ENCODE measurements around the gene S1PR4. TPM values are rescaled to one million over a fixed set of nuclear protein-coding genes. Genes with fewer than 3 reads are reported as not detected.
A peak's percentile ranks its signal among the peaks of the same experiment; 100 is the strongest.

Gene S1PR4
- total and polyA plus RNA-seq, 2 of the 8 experiments (the other 6 are each of a cell fraction or from before 2014, with no cell fraction given): not detected

DNA sequence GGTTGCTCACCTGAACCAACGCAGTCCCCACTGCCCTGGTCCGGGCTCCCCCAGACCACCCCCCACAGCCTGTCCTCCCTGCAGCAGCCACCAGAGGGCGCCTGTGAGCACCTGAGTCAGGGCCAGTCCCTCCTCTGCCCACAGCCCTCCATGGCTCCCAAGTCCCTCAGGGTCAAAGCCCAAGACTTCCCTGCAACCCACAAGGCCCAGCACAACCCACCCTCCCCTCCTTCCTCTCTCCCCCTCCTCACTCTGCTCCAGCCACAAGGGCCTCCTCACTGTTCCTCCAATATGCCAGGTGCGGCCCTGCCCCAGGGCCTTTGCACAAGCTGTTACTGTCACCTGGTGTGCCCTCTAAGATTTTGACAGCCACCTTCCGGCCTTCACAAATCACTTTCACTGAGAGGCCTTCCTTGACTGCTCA lies 31.9 kb upstream of the S1PR4 start (continued):
- TF ChIP-seq, protein P1, sequence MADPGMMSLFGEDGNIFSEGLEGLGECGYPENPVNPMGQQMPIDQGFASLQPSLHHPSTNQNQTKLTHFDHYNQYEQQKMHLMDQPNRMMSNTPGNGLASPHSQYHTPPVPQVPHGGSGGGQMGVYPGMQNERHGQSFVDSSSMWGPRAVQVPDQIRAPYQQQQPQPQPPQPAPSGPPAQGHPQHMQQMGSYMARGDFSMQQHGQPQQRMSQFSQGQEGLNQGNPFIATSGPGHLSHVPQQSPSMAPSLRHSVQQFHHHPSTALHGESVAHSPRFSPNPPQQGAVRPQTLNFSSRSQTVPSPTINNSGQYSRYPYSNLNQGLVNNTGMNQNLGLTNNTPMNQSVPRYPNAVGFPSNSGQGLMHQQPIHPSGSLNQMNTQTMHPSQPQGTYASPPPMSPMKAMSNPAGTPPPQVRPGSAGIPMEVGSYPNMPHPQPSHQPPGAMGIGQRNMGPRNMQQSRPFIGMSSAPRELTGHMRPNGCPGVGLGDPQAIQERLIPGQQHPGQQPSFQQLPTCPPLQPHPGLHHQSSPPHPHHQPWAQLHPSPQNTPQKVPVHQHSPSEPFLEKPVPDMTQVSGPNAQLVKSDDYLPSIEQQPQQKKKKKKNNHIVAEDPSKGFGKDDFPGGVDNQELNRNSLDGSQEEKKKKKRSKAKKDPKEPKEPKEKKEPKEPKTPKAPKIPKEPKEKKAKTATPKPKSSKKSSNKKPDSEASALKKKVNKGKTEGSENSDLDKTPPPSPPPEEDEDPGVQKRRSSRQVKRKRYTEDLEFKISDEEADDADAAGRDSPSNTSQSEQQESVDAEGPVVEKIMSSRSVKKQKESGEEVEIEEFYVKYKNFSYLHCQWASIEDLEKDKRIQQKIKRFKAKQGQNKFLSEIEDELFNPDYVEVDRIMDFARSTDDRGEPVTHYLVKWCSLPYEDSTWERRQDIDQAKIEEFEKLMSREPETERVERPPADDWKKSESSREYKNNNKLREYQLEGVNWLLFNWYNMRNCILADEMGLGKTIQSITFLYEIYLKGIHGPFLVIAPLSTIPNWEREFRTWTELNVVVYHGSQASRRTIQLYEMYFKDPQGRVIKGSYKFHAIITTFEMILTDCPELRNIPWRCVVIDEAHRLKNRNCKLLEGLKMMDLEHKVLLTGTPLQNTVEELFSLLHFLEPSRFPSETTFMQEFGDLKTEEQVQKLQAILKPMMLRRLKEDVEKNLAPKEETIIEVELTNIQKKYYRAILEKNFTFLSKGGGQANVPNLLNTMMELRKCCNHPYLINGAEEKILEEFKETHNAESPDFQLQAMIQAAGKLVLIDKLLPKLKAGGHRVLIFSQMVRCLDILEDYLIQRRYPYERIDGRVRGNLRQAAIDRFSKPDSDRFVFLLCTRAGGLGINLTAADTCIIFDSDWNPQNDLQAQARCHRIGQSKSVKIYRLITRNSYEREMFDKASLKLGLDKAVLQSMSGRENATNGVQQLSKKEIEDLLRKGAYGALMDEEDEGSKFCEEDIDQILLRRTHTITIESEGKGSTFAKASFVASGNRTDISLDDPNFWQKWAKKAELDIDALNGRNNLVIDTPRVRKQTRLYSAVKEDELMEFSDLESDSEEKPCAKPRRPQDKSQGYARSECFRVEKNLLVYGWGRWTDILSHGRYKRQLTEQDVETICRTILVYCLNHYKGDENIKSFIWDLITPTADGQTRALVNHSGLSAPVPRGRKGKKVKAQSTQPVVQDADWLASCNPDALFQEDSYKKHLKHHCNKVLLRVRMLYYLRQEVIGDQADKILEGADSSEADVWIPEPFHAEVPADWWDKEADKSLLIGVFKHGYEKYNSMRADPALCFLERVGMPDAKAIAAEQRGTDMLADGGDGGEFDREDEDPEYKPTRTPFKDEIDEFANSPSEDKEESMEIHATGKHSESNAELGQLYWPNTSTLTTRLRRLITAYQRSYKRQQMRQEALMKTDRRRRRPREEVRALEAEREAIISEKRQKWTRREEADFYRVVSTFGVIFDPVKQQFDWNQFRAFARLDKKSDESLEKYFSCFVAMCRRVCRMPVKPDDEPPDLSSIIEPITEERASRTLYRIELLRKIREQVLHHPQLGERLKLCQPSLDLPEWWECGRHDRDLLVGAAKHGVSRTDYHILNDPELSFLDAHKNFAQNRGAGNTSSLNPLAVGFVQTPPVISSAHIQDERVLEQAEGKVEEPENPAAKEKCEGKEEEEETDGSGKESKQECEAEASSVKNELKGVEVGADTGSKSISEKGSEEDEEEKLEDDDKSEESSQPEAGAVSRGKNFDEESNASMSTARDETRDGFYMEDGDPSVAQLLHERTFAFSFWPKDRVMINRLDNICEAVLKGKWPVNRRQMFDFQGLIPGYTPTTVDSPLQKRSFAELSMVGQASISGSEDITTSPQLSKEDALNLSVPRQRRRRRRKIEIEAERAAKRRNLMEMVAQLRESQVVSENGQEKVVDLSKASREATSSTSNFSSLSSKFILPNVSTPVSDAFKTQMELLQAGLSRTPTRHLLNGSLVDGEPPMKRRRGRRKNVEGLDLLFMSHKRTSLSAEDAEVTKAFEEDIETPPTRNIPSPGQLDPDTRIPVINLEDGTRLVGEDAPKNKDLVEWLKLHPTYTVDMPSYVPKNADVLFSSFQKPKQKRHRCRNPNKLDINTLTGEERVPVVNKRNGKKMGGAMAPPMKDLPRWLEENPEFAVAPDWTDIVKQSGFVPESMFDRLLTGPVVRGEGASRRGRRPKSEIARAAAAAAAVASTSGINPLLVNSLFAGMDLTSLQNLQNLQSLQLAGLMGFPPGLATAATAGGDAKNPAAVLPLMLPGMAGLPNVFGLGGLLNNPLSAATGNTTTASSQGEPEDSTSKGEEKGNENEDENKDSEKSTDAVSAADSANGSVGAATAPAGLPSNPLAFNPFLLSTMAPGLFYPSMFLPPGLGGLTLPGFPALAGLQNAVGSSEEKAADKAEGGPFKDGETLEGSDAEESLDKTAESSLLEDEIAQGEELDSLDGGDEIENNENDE (IDR thresholded peaks at IDR 0.05; ENCODE audit: insufficient replicate concordance, low read length): no peak
- TF ChIP-seq NRF1 (IDR thresholded peaks at IDR 0.05; ENCODE audit: low read depth, low read length) (no peak), POLR2AphosphoS5 (IDR thresholded peaks at IDR 0.05; ENCODE audit: low read depth, low read length) (no peak), SP4 (IDR thresholded peaks at IDR 0.05; ENCODE audit: low read length) (no peak), POLR2A (IDR thresholded peaks at IDR 0.05; ENCODE audit: control extremely low read depth in 1 of 2, low read depth in 2 of 2, low read length in 2 of 2) (no peak), JUND (IDR thresholded peaks at IDR 0.05; ENCODE audit: low read length) (no peak), HDAC6 (IDR thresholded peaks at IDR 0.05; ENCODE audit: low read depth, low read length) (no peak), FOSL1 (IDR thresholded peaks at IDR 0.05; ENCODE audit: insufficient read depth, low read depth, low read length) (no peak)
- TF ChIP-seq, protein P2, sequence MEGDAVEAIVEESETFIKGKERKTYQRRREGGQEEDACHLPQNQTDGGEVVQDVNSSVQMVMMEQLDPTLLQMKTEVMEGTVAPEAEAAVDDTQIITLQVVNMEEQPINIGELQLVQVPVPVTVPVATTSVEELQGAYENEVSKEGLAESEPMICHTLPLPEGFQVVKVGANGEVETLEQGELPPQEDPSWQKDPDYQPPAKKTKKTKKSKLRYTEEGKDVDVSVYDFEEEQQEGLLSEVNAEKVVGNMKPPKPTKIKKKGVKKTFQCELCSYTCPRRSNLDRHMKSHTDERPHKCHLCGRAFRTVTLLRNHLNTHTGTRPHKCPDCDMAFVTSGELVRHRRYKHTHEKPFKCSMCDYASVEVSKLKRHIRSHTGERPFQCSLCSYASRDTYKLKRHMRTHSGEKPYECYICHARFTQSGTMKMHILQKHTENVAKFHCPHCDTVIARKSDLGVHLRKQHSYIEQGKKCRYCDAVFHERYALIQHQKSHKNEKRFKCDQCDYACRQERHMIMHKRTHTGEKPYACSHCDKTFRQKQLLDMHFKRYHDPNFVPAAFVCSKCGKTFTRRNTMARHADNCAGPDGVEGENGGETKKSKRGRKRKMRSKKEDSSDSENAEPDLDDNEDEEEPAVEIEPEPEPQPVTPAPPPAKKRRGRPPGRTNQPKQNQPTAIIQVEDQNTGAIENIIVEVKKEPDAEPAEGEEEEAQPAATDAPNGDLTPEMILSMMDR (IDR thresholded peaks at IDR 0.05; ENCODE audit: control extremely low read depth in 1 of 3, insufficient read depth in 1 of 3, low read depth in 1 of 3, low read length in 3 of 3): peak; percentile 81 to 95 (median 90)
